ENCODE results near the gene TDRD7.

- TF ChIP-seq CBX2 (IDR thresholded peaks at IDR 0.05; ENCODE audit: insufficient read depth, low read length, poor library complexity, severe bottlenecking) (no peak), KLF1 (tag; IDR thresholded peaks at IDR 0.05) (no peak), ZNF274 (IDR thresholded peaks at IDR 0.05; ENCODE audit: borderline replicate concordance, low read depth, low read length) (no peak)
- TF ChIP-seq, protein P1, sequence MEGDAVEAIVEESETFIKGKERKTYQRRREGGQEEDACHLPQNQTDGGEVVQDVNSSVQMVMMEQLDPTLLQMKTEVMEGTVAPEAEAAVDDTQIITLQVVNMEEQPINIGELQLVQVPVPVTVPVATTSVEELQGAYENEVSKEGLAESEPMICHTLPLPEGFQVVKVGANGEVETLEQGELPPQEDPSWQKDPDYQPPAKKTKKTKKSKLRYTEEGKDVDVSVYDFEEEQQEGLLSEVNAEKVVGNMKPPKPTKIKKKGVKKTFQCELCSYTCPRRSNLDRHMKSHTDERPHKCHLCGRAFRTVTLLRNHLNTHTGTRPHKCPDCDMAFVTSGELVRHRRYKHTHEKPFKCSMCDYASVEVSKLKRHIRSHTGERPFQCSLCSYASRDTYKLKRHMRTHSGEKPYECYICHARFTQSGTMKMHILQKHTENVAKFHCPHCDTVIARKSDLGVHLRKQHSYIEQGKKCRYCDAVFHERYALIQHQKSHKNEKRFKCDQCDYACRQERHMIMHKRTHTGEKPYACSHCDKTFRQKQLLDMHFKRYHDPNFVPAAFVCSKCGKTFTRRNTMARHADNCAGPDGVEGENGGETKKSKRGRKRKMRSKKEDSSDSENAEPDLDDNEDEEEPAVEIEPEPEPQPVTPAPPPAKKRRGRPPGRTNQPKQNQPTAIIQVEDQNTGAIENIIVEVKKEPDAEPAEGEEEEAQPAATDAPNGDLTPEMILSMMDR (IDR thresholded peaks at IDR 0.05 in 2 of 3, conservative IDR thresholded peaks at IDR 0.05 in 1 of 3; ENCODE audit: insufficient read depth in 2 of 3, low read depth in 1 of 3, low read length in 3 of 3): no peak
- TF ChIP-seq, protein P2, sequence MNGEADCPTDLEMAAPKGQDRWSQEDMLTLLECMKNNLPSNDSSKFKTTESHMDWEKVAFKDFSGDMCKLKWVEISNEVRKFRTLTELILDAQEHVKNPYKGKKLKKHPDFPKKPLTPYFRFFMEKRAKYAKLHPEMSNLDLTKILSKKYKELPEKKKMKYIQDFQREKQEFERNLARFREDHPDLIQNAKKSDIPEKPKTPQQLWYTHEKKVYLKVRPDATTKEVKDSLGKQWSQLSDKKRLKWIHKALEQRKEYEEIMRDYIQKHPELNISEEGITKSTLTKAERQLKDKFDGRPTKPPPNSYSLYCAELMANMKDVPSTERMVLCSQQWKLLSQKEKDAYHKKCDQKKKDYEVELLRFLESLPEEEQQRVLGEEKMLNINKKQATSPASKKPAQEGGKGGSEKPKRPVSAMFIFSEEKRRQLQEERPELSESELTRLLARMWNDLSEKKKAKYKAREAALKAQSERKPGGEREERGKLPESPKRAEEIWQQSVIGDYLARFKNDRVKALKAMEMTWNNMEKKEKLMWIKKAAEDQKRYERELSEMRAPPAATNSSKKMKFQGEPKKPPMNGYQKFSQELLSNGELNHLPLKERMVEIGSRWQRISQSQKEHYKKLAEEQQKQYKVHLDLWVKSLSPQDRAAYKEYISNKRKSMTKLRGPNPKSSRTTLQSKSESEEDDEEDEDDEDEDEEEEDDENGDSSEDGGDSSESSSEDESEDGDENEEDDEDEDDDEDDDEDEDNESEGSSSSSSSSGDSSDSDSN (IDR thresholded peaks at IDR 0.05; ENCODE audit: borderline replicate concordance in 1 of 2, low read depth in 2 of 2, low read length in 2 of 2): no peak
These were observed 29.7 kb upstream of the TDRD7 start for GRCh38 chr9:97382099-97382718.

All from K562 (cell line).